ENCODE results near the gene KIF26B. TPM values are rescaled to one million over a fixed set of nuclear protein-coding genes. Genes with fewer than 3 reads are reported as not detected.
A peak's percentile ranks its signal among the peaks of the same experiment; 100 is the strongest.

Gene KIF26B
- total RNA-seq, 1 experiment from 2014 or later, result 2.3 TPM

DNA sequence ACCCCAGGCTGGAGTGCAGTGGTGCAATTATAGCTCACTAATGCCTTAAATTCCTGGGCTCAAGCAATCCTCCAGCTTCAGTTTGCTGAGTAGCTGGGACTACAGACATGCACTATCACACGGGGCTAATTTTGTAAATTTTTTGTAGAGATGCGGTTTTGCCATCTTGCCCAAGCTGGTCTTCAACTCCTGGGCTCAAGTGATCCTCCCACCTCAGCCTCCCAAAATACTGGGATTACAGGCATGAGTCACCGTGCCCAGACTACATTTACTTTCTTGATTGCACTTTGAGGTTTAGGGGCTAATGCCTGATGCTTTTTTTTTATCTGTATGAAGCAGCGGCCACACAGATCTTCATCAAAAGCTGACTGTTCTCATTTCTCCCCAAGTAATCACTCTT lies 124.6 kb downstream of the KIF26B start:
- no peaks in the 10 kb centered on the region for H3K9me2 ChIP-seq (replicated peaks; ENCODE audit: insufficient read depth, low read length)

DNA sequence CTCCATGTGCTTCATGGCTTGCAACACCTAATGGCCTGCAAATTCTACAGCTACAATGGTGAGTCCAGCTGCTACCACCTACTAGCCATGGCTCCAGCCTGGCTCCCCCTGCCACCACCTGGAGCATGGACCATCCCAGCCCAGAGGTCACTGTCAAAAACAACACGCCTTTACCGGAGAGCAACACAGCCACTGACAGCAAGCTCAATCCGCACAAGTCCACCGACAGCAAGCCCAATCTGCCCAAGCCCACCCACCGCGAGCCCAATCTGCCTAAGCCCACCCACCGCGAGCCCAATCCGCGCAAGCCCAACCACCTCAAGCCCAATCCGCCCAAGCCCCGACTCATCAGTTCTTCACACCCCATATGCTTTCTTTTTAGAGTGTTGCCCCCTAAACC lies 128.2 kb downstream of the KIF26B start:
- H3K4me3 ChIP-seq (ENCODE audit: low read length), result no peak overlapping the region
- H3K27ac ChIP-seq (ENCODE audit: low read length), result no peak overlapping the region
- H3K9me2 ChIP-seq (replicated peaks; ENCODE audit: insufficient read depth, low read length), result no peaks in the 10 kb centered on the region
- no peaks in the 10 kb centered on the region for H3K9me3 ChIP-seq (ENCODE audit: low read length)
- H2AFZ ChIP-seq (ENCODE audit: low read length), result no peak overlapping the region
- no peaks in the 10 kb centered on the region for H3K4me1 ChIP-seq (ENCODE audit: low read length)
- no peaks in the 10 kb centered on the region for H4K20me1 ChIP-seq (ENCODE audit: insufficient read depth, low read depth, low read length)
- no peak for DNase-seq
- H3K9ac ChIP-seq (ENCODE audit: low read length), result no peak overlapping the region
- H3K79me2 ChIP-seq (ENCODE audit: low read length), result no peaks in the 10 kb centered on the region
- no peak overlapping the region for H3K4me2 ChIP-seq (ENCODE audit: low read depth, low read length, poor library complexity, severe bottlenecking)
- H3K36me3 ChIP-seq (ENCODE audit: insufficient read depth, low read length), result no peaks in the 10 kb centered on the region
- H3K27me3 ChIP-seq (ENCODE audit: low read length), result no peaks in the 10 kb centered on the region

More for the DNA sequence above, 124.6 kb downstream of the KIF26B start:
- Histone ChIP-seq H3K27me3 (ENCODE audit: low read length) (no peaks in the 10 kb centered on the region), H3K4me2 (ENCODE audit: low read depth, low read length, poor library complexity, severe bottlenecking) (no peak overlapping the region), H3K79me2 (ENCODE audit: low read length) (no peaks in the 10 kb centered on the region), H3K4me1 (ENCODE audit: low read length) (no peaks in the 10 kb centered on the region), H3K9ac (ENCODE audit: low read length) (no peak overlapping the region), H3K9me3 (ENCODE audit: low read length) (no peaks in the 10 kb centered on the region), H2AFZ (ENCODE audit: low read length) (no peak overlapping the region), H3K4me3 (ENCODE audit: low read length) (no peak overlapping the region), H3K36me3 (ENCODE audit: insufficient read depth, low read length) (no peaks in the 10 kb centered on the region), H4K20me1 (ENCODE audit: insufficient read depth, low read depth, low read length) (no peaks in the 10 kb centered on the region), H3K27ac (ENCODE audit: low read length) (no peak overlapping the region)
- DNase-seq, result peak; percentile 5

DNA sequence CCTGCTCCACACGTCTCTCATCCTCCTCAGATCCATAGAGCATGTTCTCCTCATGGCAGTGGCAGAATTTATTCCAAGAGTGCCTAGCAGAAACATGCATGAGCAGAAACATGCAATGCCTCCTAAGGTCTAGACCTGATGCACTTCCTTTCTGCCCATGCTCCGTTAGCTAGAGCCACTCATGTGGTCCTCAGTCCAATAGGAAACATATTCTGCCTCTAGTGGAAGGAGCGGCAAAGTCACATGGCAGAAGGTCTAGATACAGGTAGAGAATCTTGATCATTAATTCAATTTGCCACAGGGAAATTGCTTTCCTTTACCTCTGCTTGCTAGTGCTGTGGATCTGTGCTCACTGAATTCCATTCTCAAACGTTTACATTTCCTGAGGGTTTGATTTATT lies 130.4 kb downstream of the KIF26B start:
- Histone ChIP-seq H2AFZ (ENCODE audit: low read length) (no peak overlapping the region), H3K4me2 (ENCODE audit: low read depth, low read length, poor library complexity, severe bottlenecking) (no peak overlapping the region), H3K4me3 (ENCODE audit: low read length) (no peak overlapping the region), H3K9me3 (ENCODE audit: low read length) (no peaks in the 10 kb centered on the region), H3K79me2 (ENCODE audit: low read length) (no peaks in the 10 kb centered on the region), H3K9ac (ENCODE audit: low read length) (no peak overlapping the region), H3K9me2 (replicated peaks; ENCODE audit: insufficient read depth, low read length) (no peaks in the 10 kb centered on the region), H4K20me1 (ENCODE audit: insufficient read depth, low read depth, low read length) (no peaks in the 10 kb centered on the region), H3K27me3 (ENCODE audit: low read length) (no peaks in the 10 kb centered on the region), H3K36me3 (ENCODE audit: insufficient read depth, low read length) (no peaks in the 10 kb centered on the region), H3K27ac (ENCODE audit: low read length) (no peak overlapping the region), H3K4me1 (ENCODE audit: low read length) (no peaks in the 10 kb centered on the region)
- no peak for DNase-seq

DNA sequence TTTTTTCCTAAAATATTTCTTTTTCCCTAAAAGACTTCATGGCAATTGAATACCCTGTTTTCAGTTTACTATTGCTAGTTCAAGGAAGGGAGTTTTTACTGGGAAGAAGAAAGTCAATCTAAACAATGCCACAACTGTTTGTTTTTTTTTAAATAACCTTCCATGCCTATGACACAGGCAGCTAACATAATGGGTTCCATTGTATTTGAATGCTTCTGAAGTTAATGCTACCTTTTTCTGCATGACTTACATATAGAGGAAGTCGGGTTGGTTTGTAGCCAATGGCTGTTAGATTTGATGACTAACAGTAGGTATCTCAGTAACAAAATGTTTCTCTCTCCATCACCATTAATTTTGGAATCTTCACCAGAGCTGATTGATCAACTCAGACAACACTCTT lies 134.0 kb downstream of the KIF26B start:
- no peak overlapping the region for H2AFZ ChIP-seq (ENCODE audit: low read length)
- no peaks in the 10 kb centered on the region for H3K79me2 ChIP-seq (ENCODE audit: low read length)
- H3K9me3 ChIP-seq (ENCODE audit: low read length), result no peaks in the 10 kb centered on the region
- no peak overlapping the region for H3K4me2 ChIP-seq (ENCODE audit: low read depth, low read length, poor library complexity, severe bottlenecking)
- no peaks in the 10 kb centered on the region for H3K4me1 ChIP-seq (ENCODE audit: low read length)
- no peak for DNase-seq
- H3K9ac ChIP-seq (ENCODE audit: low read length), result no peak overlapping the region
- H3K36me3 ChIP-seq (ENCODE audit: insufficient read depth, low read length), result no peaks in the 10 kb centered on the region
- no peak overlapping the region for H3K27ac ChIP-seq (ENCODE audit: low read length)
- no peaks in the 10 kb centered on the region for H4K20me1 ChIP-seq (ENCODE audit: insufficient read depth, low read depth, low read length)
- no peaks in the 10 kb centered on the region for H3K9me2 ChIP-seq (replicated peaks; ENCODE audit: insufficient read depth, low read length)
- no peaks in the 10 kb centered on the region for H3K27me3 ChIP-seq (ENCODE audit: low read length)
- H3K4me3 ChIP-seq (ENCODE audit: low read length), result no peak overlapping the region

DNA sequence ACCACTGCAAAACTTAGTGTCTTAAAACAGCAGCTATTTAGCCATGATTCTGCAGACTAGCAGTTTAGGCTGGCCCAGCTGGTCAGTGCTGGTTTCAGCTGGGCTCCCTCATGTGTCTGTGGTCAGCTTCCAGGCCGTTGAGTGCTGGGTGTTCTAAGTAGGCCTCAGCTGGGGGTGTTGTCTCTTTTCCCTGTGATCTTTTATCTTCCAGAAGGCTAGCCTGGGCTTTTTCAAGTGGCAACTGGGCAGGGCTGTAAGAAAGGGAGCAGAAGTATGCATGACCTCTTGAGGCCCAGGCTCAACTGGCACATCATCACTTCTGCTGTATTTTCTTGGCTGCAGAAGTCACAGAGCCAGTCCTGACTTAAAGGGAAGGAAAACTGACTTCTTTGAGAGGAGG lies 136.1 kb downstream of the KIF26B start:
- Histone ChIP-seq H3K9ac (ENCODE audit: low read length) (no peak overlapping the region), H4K20me1 (ENCODE audit: insufficient read depth, low read depth, low read length) (no peaks in the 10 kb centered on the region), H2AFZ (ENCODE audit: low read length) (no peak overlapping the region), H3K79me2 (ENCODE audit: low read length) (no peaks in the 10 kb centered on the region), H3K27me3 (ENCODE audit: low read length) (no peaks in the 10 kb centered on the region), H3K4me1 (ENCODE audit: low read length) (no peaks in the 10 kb centered on the region), H3K4me3 (ENCODE audit: low read length) (no peak overlapping the region), H3K9me3 (ENCODE audit: low read length) (no peaks in the 10 kb centered on the region), H3K4me2 (ENCODE audit: low read depth, low read length, poor library complexity, severe bottlenecking) (no peak overlapping the region), H3K36me3 (ENCODE audit: insufficient read depth, low read length) (no peaks in the 10 kb centered on the region), H3K27ac (ENCODE audit: low read length) (no peak overlapping the region), H3K9me2 (replicated peaks; ENCODE audit: insufficient read depth, low read length) (no peaks in the 10 kb centered on the region)
- no peak for DNase-seq

DNA sequence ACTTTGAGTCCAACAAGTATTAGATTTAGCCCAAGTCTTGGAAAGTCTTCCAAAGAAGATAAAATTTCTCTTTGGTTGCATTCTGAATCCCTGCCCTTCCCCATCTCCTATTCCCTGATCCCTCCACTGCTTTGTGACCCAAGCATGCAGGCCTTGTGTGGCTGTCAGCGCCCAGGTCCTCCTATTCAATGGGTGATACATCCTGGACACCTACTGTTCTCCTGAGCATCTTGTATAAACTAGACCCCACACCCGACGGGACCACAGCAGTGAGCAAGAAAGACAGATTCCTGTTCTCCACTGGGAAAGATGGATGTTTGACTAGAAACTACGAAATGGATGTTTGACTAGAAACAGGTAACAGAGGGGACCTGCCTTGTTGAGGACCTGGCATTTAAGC lies 136.6 kb downstream of the KIF26B start:
- Histone ChIP-seq H3K4me2 (ENCODE audit: low read depth, low read length, poor library complexity, severe bottlenecking) (no peak overlapping the region), H2AFZ (ENCODE audit: low read length) (no peak overlapping the region), H3K9me2 (replicated peaks; ENCODE audit: insufficient read depth, low read length) (no peaks in the 10 kb centered on the region), H3K27ac (ENCODE audit: low read length) (no peak overlapping the region), H3K27me3 (ENCODE audit: low read length) (no peaks in the 10 kb centered on the region), H4K20me1 (ENCODE audit: insufficient read depth, low read depth, low read length) (no peaks in the 10 kb centered on the region), H3K4me3 (ENCODE audit: low read length) (no peak overlapping the region), H3K79me2 (ENCODE audit: low read length) (no peaks in the 10 kb centered on the region), H3K9me3 (ENCODE audit: low read length) (no peaks in the 10 kb centered on the region), H3K4me1 (ENCODE audit: low read length) (no peaks in the 10 kb centered on the region), H3K9ac (ENCODE audit: low read length) (no peak overlapping the region), H3K36me3 (ENCODE audit: insufficient read depth, low read length) (no peaks in the 10 kb centered on the region)
- no peak for DNase-seq

DNA sequence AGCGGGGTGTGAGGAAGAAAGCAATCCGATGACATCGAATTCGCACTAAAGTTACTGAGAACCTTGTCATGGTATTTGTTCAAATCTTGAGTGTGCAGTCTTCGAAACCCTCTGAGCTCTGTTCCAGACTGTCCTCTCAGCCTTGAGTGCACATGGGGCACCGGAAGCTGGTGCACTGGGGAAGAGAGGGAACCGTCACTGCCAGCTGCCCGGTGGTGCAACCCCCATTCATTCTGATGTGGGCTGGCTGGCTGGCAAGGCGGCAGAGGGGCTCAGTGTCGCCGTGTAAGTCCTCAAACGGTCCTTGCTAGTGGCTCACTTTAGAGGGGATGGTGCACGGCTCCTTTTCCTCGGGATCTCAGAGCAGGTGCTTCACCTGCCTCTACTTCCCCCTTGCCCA lies 137.4 kb downstream of the KIF26B start:
- no peak overlapping the region for H3K9ac ChIP-seq (ENCODE audit: low read length)
- no peak overlapping the region for H3K27ac ChIP-seq (ENCODE audit: low read length)
- no peak for DNase-seq
- no peaks in the 10 kb centered on the region for H3K36me3 ChIP-seq (ENCODE audit: insufficient read depth, low read length)
- H2AFZ ChIP-seq (ENCODE audit: low read length), result no peak overlapping the region
- no peaks in the 10 kb centered on the region for H3K27me3 ChIP-seq (ENCODE audit: low read length)
- no peaks in the 10 kb centered on the region for H4K20me1 ChIP-seq (ENCODE audit: insufficient read depth, low read depth, low read length)
- H3K4me2 ChIP-seq (ENCODE audit: low read depth, low read length, poor library complexity, severe bottlenecking), result no peak overlapping the region
- H3K9me2 ChIP-seq (replicated peaks; ENCODE audit: insufficient read depth, low read length), result no peaks in the 10 kb centered on the region
- no peaks in the 10 kb centered on the region for H3K9me3 ChIP-seq (ENCODE audit: low read length)
- no peaks in the 10 kb centered on the region for H3K79me2 ChIP-seq (ENCODE audit: low read length)
- no peak overlapping the region for H3K4me3 ChIP-seq (ENCODE audit: low read length)
- H3K4me1 ChIP-seq (ENCODE audit: low read length), result no peaks in the 10 kb centered on the region

DNA sequence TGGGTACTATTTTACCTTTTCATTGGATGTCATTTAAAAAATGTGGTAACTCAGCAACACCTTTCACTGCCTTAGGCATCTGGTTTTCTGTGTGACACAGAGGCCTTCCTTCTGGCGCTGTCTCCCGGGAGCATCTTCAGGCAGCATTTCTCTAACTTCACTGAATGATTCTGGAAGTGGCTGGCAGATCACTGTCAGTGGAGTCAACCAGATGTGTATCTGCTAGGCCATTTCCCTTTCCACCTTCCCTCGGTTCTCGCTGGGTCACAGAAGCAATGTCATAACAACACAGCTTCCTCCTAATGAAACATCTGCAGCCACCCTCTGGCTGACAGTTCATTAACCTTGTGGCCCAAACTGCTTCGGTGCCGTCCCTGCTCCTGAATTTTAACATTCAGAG lies 137.8 kb downstream of the KIF26B start:
- H3K79me2 ChIP-seq (ENCODE audit: low read length), result no peaks in the 10 kb centered on the region
- no peak overlapping the region for H2AFZ ChIP-seq (ENCODE audit: low read length)
- no peaks in the 10 kb centered on the region for H4K20me1 ChIP-seq (ENCODE audit: insufficient read depth, low read depth, low read length)
- H3K4me3 ChIP-seq (ENCODE audit: low read length), result no peak overlapping the region
- no peaks in the 10 kb centered on the region for H3K9me2 ChIP-seq (replicated peaks; ENCODE audit: insufficient read depth, low read length)
- no peak overlapping the region for H3K4me2 ChIP-seq (ENCODE audit: low read depth, low read length, poor library complexity, severe bottlenecking)
- no peaks in the 10 kb centered on the region for H3K27me3 ChIP-seq (ENCODE audit: low read length)
- no peak overlapping the region for H3K27ac ChIP-seq (ENCODE audit: low read length)
- H3K4me1 ChIP-seq (ENCODE audit: low read length), result no peaks in the 10 kb centered on the region
- no peaks in the 10 kb centered on the region for H3K9me3 ChIP-seq (ENCODE audit: low read length)
- no peak overlapping the region for H3K9ac ChIP-seq (ENCODE audit: low read length)
- DNase-seq, result no peak
- no peaks in the 10 kb centered on the region for H3K36me3 ChIP-seq (ENCODE audit: insufficient read depth, low read length)

DNA sequence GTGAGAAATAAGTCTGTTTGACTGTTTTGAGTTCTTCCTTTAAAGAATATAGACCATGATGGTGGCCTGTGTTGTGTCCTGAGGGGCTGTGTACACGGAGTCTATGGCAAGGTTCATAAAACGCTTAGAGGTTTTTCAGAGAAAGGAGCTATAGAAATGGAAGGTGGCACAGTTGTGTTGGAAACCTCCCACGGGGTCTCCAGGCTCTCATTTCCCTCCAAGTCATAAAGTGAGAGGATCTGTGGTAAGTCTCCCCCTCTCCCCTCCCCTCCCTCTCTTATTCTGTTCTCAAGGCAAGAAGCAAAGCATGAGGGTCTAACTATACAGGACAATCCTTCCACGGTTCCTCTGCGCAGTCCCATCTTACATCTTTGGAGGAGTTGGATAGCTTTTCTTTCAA lies 139.2 kb downstream of the KIF26B start:
- H3K4me2 ChIP-seq (ENCODE audit: low read depth, low read length, poor library complexity, severe bottlenecking), result no peak overlapping the region

More for the DNA sequence above, 139.2 kb downstream of the KIF26B start:
- H3K79me2 ChIP-seq (ENCODE audit: low read length), result no peaks in the 10 kb centered on the region
- no peaks in the 10 kb centered on the region for H3K27me3 ChIP-seq (ENCODE audit: low read length)
- no peaks in the 10 kb centered on the region for H3K4me1 ChIP-seq (ENCODE audit: low read length)
- H3K4me3 ChIP-seq (ENCODE audit: low read length), result no peak overlapping the region
- no peak overlapping the region for H3K9ac ChIP-seq (ENCODE audit: low read length)
- H3K9me2 ChIP-seq (replicated peaks; ENCODE audit: insufficient read depth, low read length), result no peaks in the 10 kb centered on the region
- H3K27ac ChIP-seq (ENCODE audit: low read length), result no peak overlapping the region
- H3K9me3 ChIP-seq (ENCODE audit: low read length), result no peaks in the 10 kb centered on the region
- H2AFZ ChIP-seq (ENCODE audit: low read length), result no peak overlapping the region
- DNase-seq, result no peak
- H3K36me3 ChIP-seq (ENCODE audit: insufficient read depth, low read length), result no peaks in the 10 kb centered on the region
- H4K20me1 ChIP-seq (ENCODE audit: insufficient read depth, low read depth, low read length), result no peaks in the 10 kb centered on the region
